IMR-90 (cell line): ENCODE data around the gene RAB29. TPM values are rescaled to one million over a fixed set of nuclear protein-coding genes. Genes with fewer than 3 reads are reported as not detected.

Experiments used
- ATAC-seq: fragments of 200-7000 bp; cut with Tn5 transposase; 2 replicates; pipeline ENCODE4 v1.9.1; 2020; ENCODE audit warnings: low read depth, mild to moderate bottlenecking, moderate library complexity
- BruUV-seq: library from RNA; stranded (reverse); fragments of 400-500 nt; replicated peaks from 2 replicates; lab custom pipeline; 2021; lab: Mats Ljungman, UMichigan
- CTCF ChIA-PET: fragments of 300-600 bp; formaldehyde crosslinking; extraction: SDS; loops from one replicate; lab custom pipeline; 2021; ENCODE audit warnings: antibody characterized with exemption; lab: Yijun Ruan, JAX
- POLR2A ChIA-PET: fragments of 300-600 bp; sonication (Branson Sonifier 250); formaldehyde crosslinking; loops from one replicate; lab custom pipeline; 2022; ENCODE audit warnings: antibody characterized with exemption; ENCODE audit not compliant: unreplicated experiment; lab: Charles Lee
- DNase-seq: peaks from one replicate; pipeline ENCODE4 v3.0.0; 2013
- H2AFZ ChIP-seq: replicated peaks from 2 replicates; pipeline ENCODE3; 2013; ENCODE audit warnings: low read length, mild to moderate bottlenecking; ENCODE audit not compliant: poor library complexity
- H2AK5ac ChIP-seq: 2 replicates; pipeline ENCODE4 v1.6.1; 2013; ENCODE audit warnings: low read depth, low read length, inconsistent platforms
- H2AK9ac ChIP-seq: replicated peaks from 2 replicates; pipeline ENCODE3; 2013; ENCODE audit warnings: mild to moderate bottlenecking, low read depth, low read length, moderate library complexity; ENCODE audit not compliant: poor library complexity
- H2BK120ac ChIP-seq: 2 replicates; pipeline ENCODE4 v1.6.1; 2013; ENCODE audit warnings: low read depth, low read length, inconsistent platforms
- H2BK15ac ChIP-seq: 3 replicates; pipeline ENCODE4 v1.6.1; 2013; ENCODE audit warnings: low read depth, low read length, inconsistent platforms
- H2BK20ac ChIP-seq: 2 replicates; pipeline ENCODE4 v1.6.1; 2013; ENCODE audit warnings: low read depth, mild to moderate bottlenecking, inconsistent platforms, low read length, moderate library complexity
- H2BK5ac ChIP-seq: 2 replicates; pipeline ENCODE4 v1.6.1; 2013; ENCODE audit warnings: mild to moderate bottlenecking, low read depth, low read length, inconsistent platforms; ENCODE audit not compliant: poor library complexity, severe bottlenecking
- H3K14ac ChIP-seq: replicated peaks from 2 replicates; pipeline ENCODE4 v1.6.1; 2013; ENCODE audit warnings: low read depth, low read length, inconsistent platforms
- H3K18ac ChIP-seq: 2 replicates; pipeline ENCODE4 v1.6.1; 2013; ENCODE audit warnings: low read depth, low read length, control low read depth
- H3K23ac ChIP-seq: 2 replicates; pipeline ENCODE4 v1.6.1; 2013; ENCODE audit warnings: low read depth, low read length, inconsistent platforms
- H3K27ac ChIP-seq: 2 replicates; pipeline ENCODE4 v1.5.1; 2013; ENCODE audit warnings: mild to moderate bottlenecking, control low read depth, low read length; ENCODE audit not compliant: insufficient read depth
- H3K27me3 ChIP-seq: 2 replicates; pipeline ENCODE4 v1.6.1; 2013; ENCODE audit warnings: low read length; ENCODE audit not compliant: control insufficient read depth, insufficient read depth
- H3K36me3 ChIP-seq: 2 replicates; pipeline ENCODE4 v1.6.1; 2013; ENCODE audit warnings: low read length, mixed read lengths; ENCODE audit not compliant: control insufficient read depth, insufficient read depth
- H3K4ac ChIP-seq: 2 replicates; pipeline ENCODE4 v1.6.1; 2013; ENCODE audit warnings: low read depth, low read length, inconsistent platforms
- H3K4me1 ChIP-seq: 2 replicates; pipeline ENCODE4 v1.6.1; 2013; ENCODE audit warnings: low read length, mixed read lengths; ENCODE audit not compliant: control insufficient read depth, insufficient read depth
- H3K4me2 ChIP-seq: 2 replicates; pipeline ENCODE4 v1.6.1; 2013; ENCODE audit warnings: low read depth, mild to moderate bottlenecking, control low read depth, low read length, moderate library complexity
- H3K4me3 ChIP-seq: 2 replicates; pipeline ENCODE4 v1.5.1; 2013; ENCODE audit warnings: low read depth, mild to moderate bottlenecking, control low read depth, low read length, moderate library complexity; ENCODE audit not compliant: insufficient read depth
- H3K56ac ChIP-seq: 2 replicates; pipeline ENCODE4 v1.6.1; 2013; ENCODE audit warnings: low read length, inconsistent platforms; ENCODE audit not compliant: insufficient read depth; ENCODE audit errors: extremely low read depth
- H3K79me1 ChIP-seq, 2 experiments: 2 replicates each; pipeline ENCODE4 v1.6.1; 2013; ENCODE audit warnings: low read length in 2 of 2, inconsistent platforms in 1 of 2, low read depth in 1 of 2
- H3K9ac ChIP-seq: 2 replicates; pipeline ENCODE4 v1.6.1; 2013; ENCODE audit warnings: low read depth, low read length, control low read depth
- H3K9me1 ChIP-seq: 2 replicates; pipeline ENCODE4 v1.6.1; 2013; ENCODE audit warnings: low read length, inconsistent platforms; ENCODE audit not compliant: insufficient read depth
- H3K9me3 ChIP-seq: 2 replicates; pipeline ENCODE4 v1.6.1; 2013; ENCODE audit warnings: low read length; ENCODE audit not compliant: control insufficient read depth, insufficient read depth
- H4K20me1 ChIP-seq: 2 replicates; pipeline ENCODE4 v1.6.1; 2013; ENCODE audit warnings: low read length, inconsistent platforms; ENCODE audit not compliant: insufficient read depth
- H4K5ac ChIP-seq: 2 replicates; pipeline ENCODE4 v1.6.1; 2013; ENCODE audit warnings: mild to moderate bottlenecking, low read depth, low read length, control low read depth
- H4K8ac ChIP-seq, 2 experiments: 2 replicates each; pipeline ENCODE4 v1.6.1; 2013; ENCODE audit warnings: low read depth in 2 of 2, low read length in 2 of 2, control low read depth in 1 of 2, inconsistent platforms in 1 of 2
- H4K91ac ChIP-seq: 2 replicates; pipeline ENCODE4 v1.6.1; 2013; ENCODE audit warnings: low read depth, low read length, inconsistent platforms; ENCODE audit not compliant: insufficient read depth
- BHLHE40 ChIP-seq: fragments of 150-350 bp; IDR thresholded peaks from 2 replicates; pipeline ENCODE4 v1.6.1; 2016; ENCODE audit warnings: mild to moderate bottlenecking, low read depth, low read length
- CEBPB ChIP-seq: IDR thresholded peaks from 2 replicates; pipeline ENCODE4 v1.6.1; 2012; ENCODE audit warnings: low read depth, low read length, improper control_type of control experiment
- CHD1 ChIP-seq: IDR thresholded peaks from 2 replicates; pipeline ENCODE4 v1.6.1; 2012; ENCODE audit warnings: low read depth, low read length, improper control_type of control experiment
- FOS ChIP-seq: fragments of 150-350 bp; IDR thresholded peaks from 2 replicates; pipeline ENCODE4 v1.6.1; 2016; ENCODE audit warnings: low read depth, low read length
- MAFK ChIP-seq: IDR thresholded peaks from 2 replicates; pipeline ENCODE4 v1.6.1; 2012; ENCODE audit warnings: low read depth, low read length, improper control_type of control experiment
- MAZ ChIP-seq: IDR thresholded peaks from 2 replicates; pipeline ENCODE4 v1.6.1; 2012; ENCODE audit warnings: low read depth, mild to moderate bottlenecking, low read length, improper control_type of control experiment, moderate library complexity, borderline replicate concordance
- MXI1 ChIP-seq: IDR thresholded peaks from 2 replicates; pipeline ENCODE4 v1.6.1; 2012; ENCODE audit warnings: low read depth, mild to moderate bottlenecking, low read length, moderate library complexity, borderline replicate concordance
- NFE2L2 ChIP-seq: fragments of 150-350 bp; IDR thresholded peaks from 2 replicates; pipeline ENCODE4 v1.6.1; 2016; ENCODE audit warnings: low read depth, mild to moderate bottlenecking, low read length
- POLR2A ChIP-seq: IDR thresholded peaks from 2 replicates; pipeline ENCODE4 v1.6.1; 2012; ENCODE audit warnings: mild to moderate bottlenecking, low read depth, low read length
- RAD21 ChIP-seq: IDR thresholded peaks from 2 replicates; pipeline ENCODE4 v1.6.1; 2012; ENCODE audit warnings: low read length, improper control_type of control experiment
- RCOR1 ChIP-seq: IDR thresholded peaks from 2 replicates; pipeline ENCODE4 v1.6.1; 2012; ENCODE audit warnings: mild to moderate bottlenecking, low read length, improper control_type of control experiment; ENCODE audit not compliant: insufficient replicate concordance
- RFX5 ChIP-seq: IDR thresholded peaks from 2 replicates; pipeline ENCODE4 v1.8.0; 2012; ENCODE audit warnings: low read depth, mild to moderate bottlenecking, low read length, moderate library complexity
- SMC3 ChIP-seq: fragments of 150-350 bp; IDR thresholded peaks from 2 replicates; pipeline ENCODE4 v1.6.1; 2016; ENCODE audit warnings: low read depth, mild to moderate bottlenecking, antibody characterized with exemption, low read length, moderate library complexity
- WGBS, 2 experiments: methylation state at CpG; one replicate each; pipeline versions ENCODE4 v1.1.5 to v1.1.7; 2013; ENCODE audit warnings: missing lambda C conversion rate in 2 of 2; ENCODE audit not compliant: insufficient read length in 1 of 2; ENCODE audit errors: extremely low coverage in 2 of 2; 5-methylcytosine and 5-hydroxymethylcytosine counted together
- dilution Hi-C: fragments of 300-500 bp; cut with HindIII; formaldehyde crosslinking; loops from one replicate; pipeline ENCODE4 v1.14.3; 2018; ENCODE audit warnings: low sequenced_read_pairs; ENCODE audit not compliant: unreplicated experiment
- in situ Hi-C: fragments of 300-500 bp; cut with MboI; formaldehyde crosslinking; loops from 3 replicates; pipeline ENCODE4 v1.14.3; 2019; ENCODE audit warnings: low sequenced_read_pairs, inconsistent platforms, mixed read lengths
- intact Hi-C: fragments of 100-400 bp; cut with micrococcal nuclease; formaldehyde crosslinking; loops from 2 replicates; pipeline ENCODE4 v1.10.0; 2022
- polyA plus RNA-seq, 3 experiments: library from polyadenylated mRNA; depleted of rRNA; stranded (reverse); fragments of >200 nt; gene quantifications; 2 replicates each; pipeline ENCODE4 v1.2.3, GENCODE V29; 2012; ENCODE audit warnings: low replicate concordance in 1 of 3
- total RNA-seq: library from RNA; depleted of rRNA; stranded (reverse); fragments of >200 nt; gene quantifications from 2 replicates; pipeline ENCODE4 v1.2.3, GENCODE V29; 2012
- TF ChIP-seq, protein P1 (sequence below): fragments of 150-350 bp; IDR thresholded peaks from 2 replicates; pipeline ENCODE4 v1.6.1; 2017; ENCODE audit warnings: mild to moderate bottlenecking, antibody characterized with exemption, low read length, low read depth
- TF ChIP-seq, protein P2 (sequence below): conservative IDR thresholded peaks from 2 replicates; pipeline ENCODE4 v1.5.1; 2012; ENCODE audit warnings: mild to moderate bottlenecking, low read depth, low read length, improper control_type of control experiment
- TF ChIP-seq, protein P3 (sequence below): fragments of 150-350 bp; IDR thresholded peaks from 2 replicates; pipeline ENCODE4 v1.6.1; 2016; ENCODE audit warnings: low read depth, mild to moderate bottlenecking, low read length, moderate library complexity, borderline replicate concordance

RAB29 gene
- total and polyA plus RNA-seq, 2 of the 4 experiments (the other 2 are of a cell fraction) = 5.7 to 7.3 TPM

DNA sequence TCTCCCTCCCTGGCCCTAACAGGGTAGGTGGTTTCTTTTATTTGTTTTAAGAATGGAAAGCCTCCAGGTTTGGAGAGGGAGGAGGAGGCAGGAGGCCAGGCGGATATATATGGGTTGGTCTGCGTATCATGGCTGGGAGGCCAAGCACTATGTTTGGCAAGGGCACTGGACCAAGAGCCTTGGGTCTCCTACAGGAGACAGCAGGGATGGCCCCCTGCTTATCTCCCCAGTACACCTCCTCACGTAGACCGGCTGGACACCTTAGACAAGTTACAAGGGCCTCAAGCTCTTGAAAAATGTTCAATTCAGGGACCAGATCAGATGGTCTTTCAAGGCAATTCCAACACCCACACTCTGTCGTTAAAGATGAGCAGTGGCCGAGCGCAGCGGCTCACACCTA is 26.8 kb upstream of the RAB29 start:
- peaks cover 4% of the 10 kb centered on the region; the same call in 1 of the 2 replicates for H3K9me1 ChIP-seq
- no peak overlapping the region for H3K56ac ChIP-seq
- H3K79me1 ChIP-seq = peaks cover 12 to 18% of the 10 kb centered on the region in 2 experiments
- H3K36me3 ChIP-seq = peaks cover 36% of the 10 kb centered on the region
- no peak overlapping the region for H2BK15ac ChIP-seq
- H3K9me3 ChIP-seq = no peaks in the 10 kb centered on the region
- intact Hi-C loops (no loop called here), dilution Hi-C loops (no loop called here), in situ Hi-C loops (no loop called here)
- no peaks in the 10 kb centered on the region for H3K4me1 ChIP-seq
- H4K8ac ChIP-seq = no peak overlapping the region
- H2AK5ac ChIP-seq = no peak overlapping the region
- H2BK20ac ChIP-seq = no peak overlapping the region
- H3K4ac ChIP-seq = no peak overlapping the region
- H3K27me3 ChIP-seq = no peaks in the 10 kb centered on the region
- H4K5ac ChIP-seq = no peak overlapping the region
- no peak overlapping the region for H2AFZ ChIP-seq
- 100% methylated on average over 2 of the region's 8 CpGs; no CpG with 5 or more reads in 1 of the 2 experiments for WGBS, 2 experiments
- no peak overlapping the region for H3K4me3 ChIP-seq
- no peak overlapping the region for H3K18ac ChIP-seq
- H4K91ac ChIP-seq = no peak overlapping the region
- H2BK120ac ChIP-seq = no peak overlapping the region
- H3K14ac ChIP-seq = no peak overlapping the region
- no peak overlapping the region for H2BK5ac ChIP-seq
- no peak overlapping the region for H3K9ac ChIP-seq
- CTCF ChIA-PET = no interaction called here
- DNase-seq (no peak), ATAC-seq (no peak)
- H3K23ac ChIP-seq = no peak overlapping the region
- TF ChIP-seq MXI1 (no peak), SMC3 (no peak), BHLHE40 (no peak), CHD1 (no peak), RCOR1 (no peak), RFX5 (no peak), FOS (no peak), CEBPB (no peak), POLR2A (no peak), NFE2L2 (no peak), RAD21 (no peak), MAZ (no peak), MAFK (no peak)
- TF ChIP-seq, protein P1, sequence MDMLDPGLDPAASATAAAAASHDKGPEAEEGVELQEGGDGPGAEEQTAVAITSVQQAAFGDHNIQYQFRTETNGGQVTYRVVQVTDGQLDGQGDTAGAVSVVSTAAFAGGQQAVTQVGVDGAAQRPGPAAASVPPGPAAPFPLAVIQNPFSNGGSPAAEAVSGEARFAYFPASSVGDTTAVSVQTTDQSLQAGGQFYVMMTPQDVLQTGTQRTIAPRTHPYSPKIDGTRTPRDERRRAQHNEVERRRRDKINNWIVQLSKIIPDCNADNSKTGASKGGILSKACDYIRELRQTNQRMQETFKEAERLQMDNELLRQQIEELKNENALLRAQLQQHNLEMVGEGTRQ = no peak
- TF ChIP-seq, protein P2, sequence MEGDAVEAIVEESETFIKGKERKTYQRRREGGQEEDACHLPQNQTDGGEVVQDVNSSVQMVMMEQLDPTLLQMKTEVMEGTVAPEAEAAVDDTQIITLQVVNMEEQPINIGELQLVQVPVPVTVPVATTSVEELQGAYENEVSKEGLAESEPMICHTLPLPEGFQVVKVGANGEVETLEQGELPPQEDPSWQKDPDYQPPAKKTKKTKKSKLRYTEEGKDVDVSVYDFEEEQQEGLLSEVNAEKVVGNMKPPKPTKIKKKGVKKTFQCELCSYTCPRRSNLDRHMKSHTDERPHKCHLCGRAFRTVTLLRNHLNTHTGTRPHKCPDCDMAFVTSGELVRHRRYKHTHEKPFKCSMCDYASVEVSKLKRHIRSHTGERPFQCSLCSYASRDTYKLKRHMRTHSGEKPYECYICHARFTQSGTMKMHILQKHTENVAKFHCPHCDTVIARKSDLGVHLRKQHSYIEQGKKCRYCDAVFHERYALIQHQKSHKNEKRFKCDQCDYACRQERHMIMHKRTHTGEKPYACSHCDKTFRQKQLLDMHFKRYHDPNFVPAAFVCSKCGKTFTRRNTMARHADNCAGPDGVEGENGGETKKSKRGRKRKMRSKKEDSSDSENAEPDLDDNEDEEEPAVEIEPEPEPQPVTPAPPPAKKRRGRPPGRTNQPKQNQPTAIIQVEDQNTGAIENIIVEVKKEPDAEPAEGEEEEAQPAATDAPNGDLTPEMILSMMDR = no peak
- TF ChIP-seq, protein P3, sequence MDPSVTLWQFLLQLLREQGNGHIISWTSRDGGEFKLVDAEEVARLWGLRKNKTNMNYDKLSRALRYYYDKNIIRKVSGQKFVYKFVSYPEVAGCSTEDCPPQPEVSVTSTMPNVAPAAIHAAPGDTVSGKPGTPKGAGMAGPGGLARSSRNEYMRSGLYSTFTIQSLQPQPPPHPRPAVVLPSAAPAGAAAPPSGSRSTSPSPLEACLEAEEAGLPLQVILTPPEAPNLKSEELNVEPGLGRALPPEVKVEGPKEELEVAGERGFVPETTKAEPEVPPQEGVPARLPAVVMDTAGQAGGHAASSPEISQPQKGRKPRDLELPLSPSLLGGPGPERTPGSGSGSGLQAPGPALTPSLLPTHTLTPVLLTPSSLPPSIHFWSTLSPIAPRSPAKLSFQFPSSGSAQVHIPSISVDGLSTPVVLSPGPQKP = no peak
- H2AK9ac ChIP-seq = no peak overlapping the region
- BruUV-seq = no TSS peak
- no peak overlapping the region for H3K4me2 ChIP-seq
- no peak overlapping the region for H3K27ac ChIP-seq
- H4K20me1 ChIP-seq = 0 out of 2 replicates have a peak, but pooled peaks cover 6% of the 10 kb centered on the region
- POLR2A ChIA-PET = no interaction called here
